HG02610 (cell line): Measurements from ENCODE around the gene CYP2E1.
"Not testable (repeated sequence)": the region's sequence is repeated elsewhere in the genome, so short reads cannot be mapped to it uniquely, and the experiment has no call there.

Source experiments
- ATAC-seq: cut with Tn5 transposase; IDR thresholded peaks from one replicate; pipeline ENCODE4 v1.9.1; 2021; ENCODE audit warnings: mild to moderate bottlenecking, moderate library complexity; ENCODE audit not compliant: unreplicated experiment

CYP2E1 gene

DNA sequence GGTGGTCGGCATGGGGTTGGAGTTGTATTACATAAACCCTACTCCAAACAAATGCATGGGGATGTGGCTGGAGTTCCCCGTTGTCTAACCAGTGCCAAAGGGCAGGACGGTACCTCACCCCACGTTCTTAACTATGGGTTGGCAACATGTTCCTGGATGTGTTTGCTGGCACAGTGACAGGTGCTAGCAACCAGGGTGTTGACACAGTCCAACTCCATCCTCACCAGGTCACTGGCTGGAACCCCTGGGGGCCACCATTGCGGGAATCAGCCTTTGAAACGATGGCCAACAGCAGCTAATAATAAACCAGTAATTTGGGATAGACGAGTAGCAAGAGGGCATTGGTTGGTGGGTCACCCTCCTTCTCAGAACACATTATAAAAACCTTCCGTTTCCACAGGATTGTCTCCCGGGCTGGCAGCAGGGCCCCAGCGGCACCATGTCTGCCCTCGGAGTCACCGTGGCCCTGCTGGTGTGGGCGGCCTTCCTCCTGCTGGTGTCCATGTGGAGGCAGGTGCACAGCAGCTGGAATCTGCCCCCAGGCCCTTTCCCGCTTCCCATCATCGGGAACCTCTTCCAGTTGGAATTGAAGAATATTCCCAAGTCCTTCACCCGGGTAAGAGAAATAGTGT lies at the start of gene CYP2E1:
CYP2E1 (plus strand) TSS at position 407 of the 632 bp plus-strand sequence; CDS start at position 440, 33 bp downstream.
- ATAC-seq: no peak

DNA sequence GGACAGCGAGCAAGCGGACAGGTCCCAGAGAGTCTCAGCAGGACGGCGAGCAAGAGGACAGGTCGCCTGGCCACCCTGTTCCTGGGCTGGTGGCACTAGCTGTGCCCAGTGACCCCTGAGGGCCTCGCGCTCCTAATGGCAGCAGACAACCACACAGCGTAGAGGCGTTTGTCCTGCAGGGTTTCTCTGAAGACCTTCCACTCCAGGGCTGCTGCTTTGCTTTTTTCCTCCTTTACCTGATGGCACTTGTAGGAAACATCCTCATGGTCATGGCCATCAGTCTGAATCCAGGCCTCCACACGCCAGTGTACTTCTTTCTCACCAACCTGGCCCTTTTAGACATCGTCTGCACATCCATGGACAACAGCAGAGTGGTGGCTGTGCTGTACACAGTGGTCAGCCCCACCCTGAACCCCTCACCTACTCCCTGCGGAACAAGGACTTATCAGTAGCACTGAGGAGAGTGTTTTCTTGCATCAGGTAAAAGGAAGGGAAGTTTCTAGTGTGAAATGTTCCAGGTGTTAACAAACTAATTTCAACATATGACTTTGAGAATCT lies 46.0 kb upstream of the CYP2E1 start:
- no peak for ATAC-seq

DNA sequence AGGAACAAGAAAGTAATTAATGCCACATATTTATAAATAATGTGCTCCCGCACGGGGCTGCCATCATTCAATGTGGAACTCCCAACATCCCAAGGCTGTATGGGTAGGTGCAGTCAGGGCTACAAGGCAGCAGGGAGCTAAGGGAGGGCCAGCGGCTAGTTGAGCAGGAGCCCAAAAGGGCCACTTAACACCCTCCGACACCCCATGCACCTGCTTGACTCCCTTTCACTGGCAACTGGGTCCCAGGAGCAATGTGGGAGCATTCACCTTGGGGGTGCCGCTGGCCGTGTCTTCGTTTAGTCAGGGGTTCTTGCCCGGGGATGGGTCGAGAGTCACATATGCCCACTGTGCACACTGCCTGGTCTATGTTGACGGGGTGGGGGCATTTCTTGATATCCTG lies 45.5 kb upstream of the CYP2E1 start:
- no peak for ATAC-seq

DNA sequence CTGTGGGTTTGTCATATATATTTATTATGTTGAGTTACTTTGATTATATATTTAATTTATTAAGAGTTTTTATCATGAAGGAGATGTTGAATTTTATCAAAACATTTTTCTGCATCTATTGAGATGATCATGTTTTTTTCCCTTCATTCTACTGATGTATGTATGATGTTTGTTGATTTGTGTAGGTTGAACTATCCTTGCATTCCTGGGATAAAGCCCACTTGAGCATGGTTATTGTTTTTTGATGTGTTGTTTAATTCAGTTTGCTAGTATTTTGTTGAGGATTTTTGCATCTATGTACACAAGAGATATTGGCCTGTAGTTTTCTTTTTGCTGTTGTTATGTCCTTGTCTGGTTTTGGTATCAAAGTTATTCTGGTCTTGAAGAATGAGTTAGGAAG lies 42.3 kb upstream of the CYP2E1 start:
- ATAC-seq: no peak

DNA sequence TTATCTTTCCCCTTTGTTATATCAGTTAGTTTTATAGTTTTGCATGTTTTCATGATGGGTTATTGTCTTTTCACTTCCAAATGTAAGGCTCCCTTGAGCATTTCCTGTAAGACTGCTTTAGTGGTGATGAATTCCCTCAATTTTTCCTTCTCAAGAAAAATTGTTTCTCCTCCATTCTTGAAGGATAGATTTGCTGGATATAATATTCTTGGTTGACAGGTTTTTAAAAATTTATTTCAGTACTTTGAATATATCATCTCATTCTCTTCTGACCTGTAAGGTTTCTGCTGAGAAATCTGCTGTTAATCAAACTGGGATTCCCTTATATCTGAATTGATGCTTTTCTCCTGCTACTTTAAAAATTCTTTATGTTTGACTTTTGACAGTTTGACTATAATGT lies 40.1 kb upstream of the CYP2E1 start:
- ATAC-seq: no peak

DNA sequence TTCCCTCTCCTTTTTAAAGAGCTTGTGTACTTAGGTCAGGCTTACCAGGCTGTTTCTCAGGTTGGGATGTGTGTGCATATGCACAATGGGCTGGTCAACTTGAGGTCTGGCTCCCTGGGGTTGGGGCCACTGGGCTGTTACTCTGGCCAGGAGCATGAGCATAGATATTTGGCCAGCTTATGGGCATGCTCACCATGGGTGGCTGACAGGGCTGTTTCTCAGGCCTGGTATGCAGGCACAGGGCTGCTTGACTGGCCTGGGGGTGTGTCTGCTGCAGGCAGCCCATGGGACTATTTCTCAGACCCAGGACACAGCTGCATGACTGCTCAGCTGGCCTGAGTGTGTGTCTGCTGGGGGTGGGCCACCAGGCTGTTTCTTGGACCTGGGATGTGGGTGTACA lies 38.8 kb upstream of the CYP2E1 start:
- no peak for ATAC-seq

DNA sequence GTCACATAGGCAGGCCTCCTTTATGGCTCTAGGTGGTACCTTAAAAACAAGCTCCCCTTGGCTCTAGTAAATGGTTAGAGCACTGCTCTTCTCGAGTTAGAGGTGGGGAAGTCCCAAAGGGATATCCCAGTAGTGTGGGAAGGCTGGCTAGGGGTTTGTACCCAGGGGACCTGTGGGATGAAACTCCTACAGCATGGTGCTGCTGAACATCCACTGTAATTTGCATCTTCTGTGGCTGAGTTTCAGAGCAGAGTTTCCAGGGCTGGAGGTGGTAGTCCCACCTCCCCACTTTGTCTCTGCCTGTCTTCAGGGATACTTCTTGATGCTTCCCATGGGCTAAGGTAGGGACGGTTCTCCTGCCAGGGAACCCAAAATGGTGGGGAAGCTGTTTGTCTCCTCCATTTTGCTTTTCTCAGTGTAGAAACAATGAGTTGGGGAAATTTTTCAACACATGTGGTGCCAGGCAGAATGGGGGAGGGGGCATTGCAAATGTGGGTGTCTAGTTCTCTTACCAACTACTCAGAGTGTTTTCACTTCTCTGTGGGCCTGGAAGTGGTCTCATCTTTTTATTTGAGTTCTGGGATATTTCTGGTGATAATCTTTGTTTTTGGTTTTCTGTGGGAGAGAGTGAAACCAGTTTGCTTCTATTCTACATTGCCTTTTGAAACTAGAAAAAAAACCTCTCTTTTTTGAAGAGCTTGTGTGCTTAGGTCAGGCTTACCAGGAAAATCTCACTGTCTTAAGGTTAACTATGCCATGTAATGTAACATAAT lies 37.2 kb upstream of the CYP2E1 start:
- no peak for ATAC-seq

DNA sequence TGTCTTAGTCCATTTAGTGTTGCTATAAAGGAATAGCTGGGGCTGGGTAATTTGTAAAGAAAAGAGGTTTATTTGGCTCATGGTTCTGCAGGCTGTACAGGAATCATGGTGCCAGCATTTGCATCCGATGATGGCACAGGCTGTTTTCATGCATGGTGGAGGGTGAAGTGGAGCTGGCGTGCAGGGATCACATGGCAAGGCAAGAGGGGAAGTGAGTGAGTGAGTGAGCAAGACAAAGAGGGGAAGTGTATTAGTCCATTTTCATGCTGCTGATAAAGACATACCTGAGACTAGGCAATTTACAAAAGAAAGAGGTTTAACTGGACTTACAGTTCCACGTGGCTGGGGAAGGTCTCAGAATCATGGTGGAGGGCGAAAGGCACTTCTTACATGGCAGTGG lies 33.6 kb upstream of the CYP2E1 start:
- ATAC-seq: not testable (repeated sequence)

DNA sequence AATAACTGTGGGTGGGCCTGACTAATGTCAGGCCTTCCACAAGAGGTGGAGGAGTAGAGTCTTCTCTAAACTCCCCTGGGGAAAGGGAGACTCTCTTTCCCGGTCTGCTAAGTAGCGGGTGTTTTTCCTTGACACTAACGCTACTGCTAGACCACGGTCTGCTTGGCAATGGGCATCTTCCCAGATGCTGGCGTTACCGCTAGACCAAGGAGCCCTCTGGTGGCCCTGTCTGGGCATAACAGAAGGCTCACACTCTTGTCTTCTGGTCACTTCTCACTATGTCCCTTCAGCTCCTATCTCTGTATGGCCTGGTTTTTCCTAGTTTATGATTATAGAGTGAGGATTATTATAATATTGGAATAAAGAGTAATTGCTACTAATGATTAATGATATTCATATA lies 29.8 kb upstream of the CYP2E1 start:
- ATAC-seq: not testable (repeated sequence)

DNA sequence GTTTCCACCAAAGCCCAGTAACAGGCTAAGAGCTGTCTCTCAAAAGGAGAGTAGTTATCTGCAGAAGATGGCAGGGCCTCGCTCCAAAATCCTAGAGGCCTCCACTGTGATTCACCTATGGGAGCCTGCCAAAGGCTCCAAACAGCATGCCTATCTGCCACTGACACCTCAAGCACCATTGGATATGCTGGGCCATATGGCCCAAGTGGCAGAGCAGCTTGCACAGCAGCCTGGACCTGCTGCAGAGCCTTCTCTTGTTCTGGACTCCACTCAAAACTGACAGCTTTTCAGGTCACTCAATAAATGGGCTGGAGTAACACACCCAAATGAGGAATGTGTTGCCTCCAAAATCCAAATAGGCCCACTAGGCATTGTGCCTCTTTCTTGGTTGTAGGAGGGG lies 28.0 kb upstream of the CYP2E1 start:
- ATAC-seq: not testable (repeated sequence)

DNA sequence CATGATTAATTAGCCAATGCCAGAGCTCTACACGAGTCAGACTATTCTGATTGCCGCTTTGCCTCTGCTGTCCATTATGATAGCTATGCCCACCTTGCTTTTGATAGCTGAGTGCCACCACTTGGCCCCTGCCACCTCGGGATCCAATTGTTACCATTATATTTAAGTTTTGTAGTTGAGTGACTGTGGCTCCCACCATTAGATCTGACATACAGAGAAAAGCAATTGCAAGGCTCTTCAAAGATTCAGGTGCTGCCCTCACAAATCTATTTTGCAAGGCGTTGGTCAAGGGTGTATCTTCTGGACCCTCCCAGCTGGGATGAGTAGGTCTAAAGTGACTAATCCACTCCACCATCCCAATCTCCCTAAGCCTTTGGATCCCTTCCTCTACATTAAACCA lies 26.3 kb upstream of the CYP2E1 start:
- not testable (repeated sequence) for ATAC-seq

DNA sequence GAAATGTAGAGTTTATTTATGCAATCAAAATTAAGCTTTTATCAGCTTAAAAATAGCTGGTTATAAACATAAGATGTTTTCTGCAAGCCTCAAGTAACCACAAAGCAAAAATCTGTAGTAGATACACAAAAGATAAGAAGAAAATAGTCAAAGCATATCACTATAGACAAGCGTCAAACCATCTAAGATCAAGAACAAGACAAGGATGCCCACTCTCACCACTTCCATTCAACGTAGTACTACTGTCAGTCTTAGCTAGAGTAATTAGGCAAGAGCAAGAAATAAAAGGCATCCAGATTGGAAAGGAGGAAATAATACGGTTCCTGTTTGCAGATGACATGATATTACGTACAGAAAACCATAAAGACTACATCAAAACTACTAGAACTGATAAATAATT lies 17.5 kb upstream of the CYP2E1 start:
- no peak for ATAC-seq

DNA sequence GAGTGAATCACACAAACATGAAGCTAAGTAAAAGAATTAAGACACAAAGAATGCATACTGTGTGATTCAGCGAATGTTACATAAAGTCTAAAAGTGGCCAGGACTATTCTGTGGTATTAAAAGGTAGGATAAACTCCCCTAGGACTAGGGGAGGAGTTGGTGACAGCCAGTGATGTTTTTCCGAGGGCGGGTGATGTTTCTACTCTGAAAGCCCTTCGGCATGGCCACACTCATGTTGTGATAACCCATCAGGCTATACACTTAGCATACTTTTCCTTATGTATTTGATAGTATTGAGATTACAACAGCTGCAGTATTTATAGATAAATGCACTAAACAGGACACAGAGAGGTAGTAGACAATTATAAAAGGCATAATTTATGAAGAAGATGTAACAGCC lies 15.8 kb upstream of the CYP2E1 start:
- ATAC-seq: no peak

DNA sequence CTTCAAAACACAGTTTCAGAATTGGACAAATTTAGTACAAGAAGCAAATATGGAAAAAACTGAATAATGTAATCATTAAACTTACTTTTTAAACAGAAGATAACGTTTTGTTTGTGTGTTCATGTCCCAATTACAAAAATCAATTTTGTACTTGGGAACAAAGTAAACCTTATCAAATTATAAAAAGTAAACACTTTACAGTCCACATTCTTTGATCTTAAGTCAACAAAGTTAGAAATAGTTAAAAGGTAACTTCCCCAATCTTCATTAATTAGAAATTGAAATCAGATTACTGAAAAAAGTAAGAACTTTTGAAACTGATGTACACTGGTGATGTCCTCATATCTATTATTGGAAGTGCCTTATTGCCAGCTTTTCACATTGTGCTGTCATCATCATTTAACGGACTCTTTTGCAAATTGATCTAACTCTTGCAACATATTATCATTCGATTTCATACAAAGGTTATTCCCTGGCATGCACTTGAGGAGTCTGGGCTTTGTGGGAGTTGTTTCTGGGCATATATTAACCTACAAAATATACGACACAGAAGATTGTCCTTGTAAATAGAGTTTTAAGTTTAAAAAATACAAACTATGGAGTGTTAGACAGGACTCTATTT lies 15.1 kb upstream of the CYP2E1 start:
- no peak for ATAC-seq

DNA sequence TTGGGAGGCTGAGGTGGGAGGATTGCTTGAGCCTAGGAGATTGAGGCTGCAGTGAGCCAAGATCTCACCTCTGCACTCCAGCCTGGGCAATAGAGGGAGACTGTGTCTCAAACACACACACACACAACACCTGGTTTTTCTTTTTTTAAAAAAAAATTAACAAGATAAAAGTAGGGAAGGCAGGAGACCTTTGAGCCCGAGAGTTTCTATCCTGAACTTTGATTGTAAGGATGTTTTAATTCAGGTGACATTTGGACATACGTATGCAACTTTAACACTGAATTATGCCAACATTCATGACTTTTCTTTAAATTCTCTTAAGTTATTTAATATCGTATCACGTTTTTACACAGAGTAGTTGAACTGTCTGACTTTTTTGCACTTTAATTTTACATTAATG lies 11.7 kb upstream of the CYP2E1 start:
- no peak for ATAC-seq

DNA sequence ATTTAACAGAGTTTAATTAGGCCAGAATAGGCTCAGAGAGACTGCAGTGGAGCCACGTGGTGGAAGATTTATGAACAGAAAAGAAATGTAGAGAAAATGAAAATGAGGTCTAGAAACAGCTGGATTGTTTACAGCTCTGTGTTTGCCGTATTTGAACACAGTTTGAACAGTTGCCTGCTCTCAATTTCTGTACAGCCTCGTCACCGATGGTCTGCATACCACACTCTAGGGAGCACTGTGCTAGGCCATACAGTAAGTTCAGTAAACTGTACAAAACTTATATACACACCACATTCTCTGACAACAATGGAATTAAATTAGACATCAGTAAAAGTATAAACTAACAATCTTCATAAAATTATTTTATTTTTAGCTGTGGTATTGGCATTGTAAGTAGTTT lies 11.1 kb upstream of the CYP2E1 start:
- ATAC-seq: no peak

DNA sequence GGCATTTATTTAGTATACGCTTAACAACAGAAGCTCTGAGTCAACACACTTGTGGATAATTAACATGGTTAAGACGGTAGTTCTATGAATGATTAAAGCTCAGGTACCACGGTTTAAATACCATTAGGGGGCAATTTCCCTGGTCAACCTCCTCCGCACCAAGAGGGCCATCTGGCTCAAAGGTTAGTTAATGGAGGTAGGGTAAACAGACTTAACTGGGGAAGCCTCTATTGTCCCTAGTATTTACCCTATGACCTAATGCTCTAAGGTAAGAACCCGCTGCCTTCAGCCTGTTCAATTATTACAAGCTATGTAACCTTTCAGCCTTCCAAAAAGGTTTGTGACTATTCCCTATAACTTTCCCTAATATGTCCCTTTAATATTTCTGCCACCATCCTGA lies 8.6 kb upstream of the CYP2E1 start:
- not testable (repeated sequence) for ATAC-seq

DNA sequence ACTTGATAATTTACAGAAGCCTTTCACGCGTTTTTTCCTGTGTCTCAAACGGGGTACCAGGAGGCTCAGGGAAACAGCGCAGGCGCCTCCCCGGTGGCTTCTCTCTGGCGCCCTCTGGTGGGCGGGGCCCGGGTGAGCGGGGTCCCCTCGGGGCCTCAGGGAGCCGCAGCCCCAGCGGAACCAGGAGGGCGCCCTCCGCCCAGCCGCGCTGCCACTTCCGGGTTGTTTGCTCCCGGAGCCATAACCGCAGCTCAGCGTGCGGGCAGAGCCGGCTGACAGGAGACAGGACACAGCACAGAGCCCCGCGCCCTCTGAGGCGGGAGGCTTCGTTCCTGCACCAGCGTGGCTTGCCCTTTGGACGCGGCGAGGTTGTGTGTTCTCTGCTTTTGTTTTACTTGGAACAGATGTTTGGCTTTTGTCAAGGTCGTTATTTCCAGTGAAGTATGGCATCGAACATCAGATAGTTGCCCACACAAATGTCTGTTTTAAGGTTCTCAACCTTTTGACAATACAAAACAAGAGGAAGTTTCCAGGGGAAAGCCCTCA lies 6.9 kb upstream of the CYP2E1 start:
- ATAC-seq: peak; percentile 71

DNA sequence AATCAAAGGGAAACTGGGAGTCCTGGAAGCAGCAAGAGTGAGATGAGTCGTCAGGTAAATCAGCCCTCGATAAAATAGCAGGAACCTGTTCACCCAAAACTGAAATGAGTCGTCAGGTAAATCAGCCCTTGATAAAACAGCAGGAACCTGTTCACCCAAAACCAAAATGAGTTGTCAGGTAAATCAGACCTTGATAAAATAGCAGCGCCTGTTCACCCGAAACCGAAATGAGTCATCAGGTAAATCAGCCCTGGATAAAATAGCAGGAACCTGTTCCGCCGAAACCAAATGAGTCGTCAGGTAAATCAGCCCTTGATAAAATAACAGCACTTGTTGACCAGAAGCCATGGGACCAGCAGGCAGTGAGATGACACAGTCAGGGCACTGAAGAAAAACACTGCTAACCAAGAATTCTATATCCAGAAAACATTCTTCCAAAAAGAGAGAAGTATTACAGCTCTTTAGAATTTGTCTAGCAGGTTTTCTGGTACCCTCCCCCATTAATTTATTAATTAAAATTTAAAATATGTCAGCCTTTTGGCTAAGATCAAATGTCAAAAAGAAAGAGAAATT lies 3.4 kb upstream of the CYP2E1 start:
- ATAC-seq: no peak

DNA sequence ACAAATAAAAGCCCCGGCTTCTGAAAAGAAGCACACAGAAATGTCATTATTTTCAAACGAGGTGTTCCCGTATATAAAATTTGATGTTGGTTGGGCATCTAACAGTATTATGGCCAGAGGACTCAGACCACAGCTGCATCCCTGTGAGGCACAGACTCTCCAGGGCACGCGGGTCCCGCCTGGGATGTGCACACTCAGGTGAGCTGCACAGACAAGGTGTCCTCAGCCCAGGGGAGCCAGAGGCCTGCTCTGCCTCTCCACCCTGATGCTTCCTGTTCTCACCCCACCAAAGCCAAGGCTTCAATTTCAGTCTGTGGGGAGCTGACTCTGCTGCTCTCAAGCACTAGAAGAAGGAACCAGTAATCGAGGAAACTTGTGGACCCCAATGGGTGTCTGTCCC lies 1.7 kb upstream of the CYP2E1 start:
- no peak for ATAC-seq

DNA sequence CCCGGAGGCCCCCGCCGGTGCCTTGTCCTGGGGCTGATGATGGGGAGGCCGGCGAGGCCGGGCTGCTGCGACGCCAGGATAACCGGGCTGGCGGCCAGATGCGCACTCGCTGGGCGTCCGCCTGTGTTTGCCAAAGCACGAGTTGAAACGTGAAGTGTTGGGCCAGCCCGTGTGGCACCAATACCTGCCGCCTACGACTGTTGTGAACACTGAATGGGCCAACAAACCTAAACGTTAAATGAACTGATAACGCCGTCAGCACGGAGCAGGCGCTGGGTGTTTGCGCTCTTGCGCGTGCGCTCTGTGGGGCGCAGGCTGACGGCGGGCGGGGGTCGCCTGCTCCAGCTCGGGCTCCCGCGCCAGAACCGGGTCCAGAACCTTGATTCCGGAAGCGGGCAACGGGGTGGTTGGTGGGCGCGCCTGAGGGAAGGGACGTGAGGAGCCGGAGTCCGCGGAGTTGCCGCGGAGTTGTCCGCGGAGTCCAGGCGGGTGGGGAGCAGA lies 658 bp downstream of the CYP2E1 start:
- no peak for ATAC-seq
